A549 (cell line): Measurements from ENCODE around the gene KCTD1. TPM values are rescaled to one million over a fixed set of nuclear protein-coding genes. Genes with fewer than 3 reads are reported as not detected.

ENCODE experiments used
- ATAC-seq, 2 experiments: fragments of 200-7000 bp in 1 of 2; fragments of >200 bp in 1 of 2; cut with Nextera tagmentation in 1 of 2; cut with Tn5 transposase in 1 of 2; 3 replicates each; pipeline versions ENCODE4 v1.8.0 to v1.9.1; 2018 to 2020; ENCODE audit warnings: mild to moderate bottlenecking in 1 of 2, moderate library complexity in 1 of 2
- CTCF ChIA-PET: fragments of 300-600 bp; sonication (Branson Sonifier 250); formaldehyde crosslinking; extraction: SDS; loops from one replicate; lab custom pipeline; 2021; ENCODE audit warnings: antibody characterized with exemption, inconsistent platforms; lab: Yijun Ruan, JAX
- POLR2A ChIA-PET: fragments of 350-600 bp; formaldehyde crosslinking; extraction: SDS; loops from one replicate; lab custom pipeline; 2021; ENCODE audit warnings: antibody characterized with exemption, inconsistent platforms; lab: Yijun Ruan, JAX
- DNase-seq, 2 experiments: peaks; one replicate each; pipeline versions ENCODE4 v3.0.0 to v3.0.0-alpha.2; 2011 to 2016; ENCODE audit warnings: low read depth in 1 of 2, low spot score in 1 of 2
- FAIRE-seq: peaks from 2 replicates; lab custom pipeline; 2011; peaks lifted over from hg19 to GRCh38; lab: Jason Lieb, UNC
- H3K27ac ChIP-seq, 2 experiments: fragments of >200 bp; sonication (Bioruptor Twin); formaldehyde crosslinking; 3 replicates each; pipeline ENCODE4 v1.5.1; 2016 to 2017
- H3K4me1 ChIP-seq: fragments of >200 bp; sonication (Bioruptor Twin); formaldehyde crosslinking; 3 replicates; pipeline ENCODE4 v1.6.1; 2016
- H3K4me2 ChIP-seq: fragments of >200 bp; sonication (Bioruptor Twin); formaldehyde crosslinking; 3 replicates; pipeline ENCODE4 v1.6.1; 2016
- H3K4me3 ChIP-seq: fragments of >200 bp; sonication (Bioruptor Twin); formaldehyde crosslinking; 3 replicates; pipeline ENCODE4 v1.5.1; 2016
- H3K9me3 ChIP-seq: fragments of >200 bp; sonication (Bioruptor Twin); formaldehyde crosslinking; 3 replicates; pipeline ENCODE4 v1.6.1; 2016
- BHLHE40 ChIP-seq: IDR thresholded peaks from 2 replicates; pipeline ENCODE4 v1.6.1; 2012; ENCODE audit warnings: low read depth, low read length, inconsistent platforms
- CBX2 ChIP-seq: fragments of 200-600 bp; sonication (generic); IDR thresholded peaks from 2 replicates; pipeline ENCODE4 v1.6.1; 2016; ENCODE audit warnings: low read depth, mild to moderate bottlenecking, borderline replicate concordance
- CBX8 ChIP-seq: fragments of 200-600 bp; sonication (generic); IDR thresholded peaks from 2 replicates; pipeline ENCODE4 v1.6.1; 2016
- CHD4 ChIP-seq: fragments of 200-600 bp; sonication (generic); IDR thresholded peaks from 2 replicates; pipeline ENCODE4 v1.6.1; 2016; ENCODE audit warnings: antibody characterized with exemption, mild to moderate bottlenecking, borderline replicate concordance
- E2F6 ChIP-seq: IDR thresholded peaks from 2 replicates; pipeline ENCODE4 v1.6.1; 2012; ENCODE audit warnings: low read depth, borderline replicate concordance
- ELK1 ChIP-seq: fragments of 150-350 bp; IDR thresholded peaks from 2 replicates; pipeline ENCODE4 v1.6.1; 2014; ENCODE audit warnings: low read depth, mild to moderate bottlenecking, low read length
- EP300 ChIP-seq, 2 experiments: fragments of >200 bp; sonication (Bioruptor Twin); formaldehyde crosslinking; IDR thresholded peaks; 2 replicates in 1 of 2; 3 replicates in 1 of 2; pipeline ENCODE4 v1.6.1; 2016 to 2017
- ESRRA ChIP-seq: fragments of 150-350 bp; IDR thresholded peaks from 2 replicates; pipeline ENCODE4 v1.6.1; 2014; ENCODE audit warnings: mild to moderate bottlenecking, low read length, borderline replicate concordance
- FOSB ChIP-seq: fragments of 250-450 bp; sonication (Bioruptor Pico); IDR thresholded peaks from 2 replicates; pipeline ENCODE4 v1.5.0; 2020; ENCODE audit warnings: mild to moderate bottlenecking, moderate library complexity
- FOSL2 ChIP-seq, 2 experiments: fragments of 450-650 bp in 1 of 2; fragments of >200 bp in 1 of 2; sonication (Bioruptor Twin) in 1 of 2; formaldehyde crosslinking; IDR thresholded peaks; 2 replicates each; pipeline versions ENCODE4 v1.5.0 to v1.6.1; 2016 to 2020; ENCODE audit warnings: mild to moderate bottlenecking in 1 of 2, moderate library complexity in 1 of 2
- HEYL ChIP-seq: fragments of 250-450 bp; sonication (Bioruptor Pico); IDR thresholded peaks from 2 replicates; pipeline ENCODE4 v1.8.0; 2021; ENCODE audit warnings: mild to moderate bottlenecking, moderate library complexity
- HOXB13 ChIP-seq: fragments of 250-450 bp; sonication (Bioruptor Pico); IDR thresholded peaks from 2 replicates; pipeline ENCODE4 v1.5.0; 2020; ENCODE audit warnings: low read depth, mild to moderate bottlenecking, moderate library complexity
- JUN ChIP-seq, 2 experiments: fragments of >200 bp; sonication (Bioruptor Twin); formaldehyde crosslinking; IDR thresholded peaks; 2 replicates in 1 of 2; 3 replicates in 1 of 2; pipeline ENCODE4 v1.6.1; 2016 to 2017
- JUNB ChIP-seq: fragments of >200 bp; sonication (Bioruptor Twin); formaldehyde crosslinking; IDR thresholded peaks from 2 replicates; pipeline ENCODE4 v1.6.1; 2016
- MAFK ChIP-seq: fragments of 450-650 bp; IDR thresholded peaks from 2 replicates; pipeline ENCODE4 v1.6.1; 2014; ENCODE audit not compliant: partially characterized antibody
- NFE2L2 ChIP-seq: fragments of 150-350 bp; conservative IDR thresholded peaks from 2 replicates; pipeline ENCODE4 v1.6.1; 2014; ENCODE audit warnings: low read length
- POLR2AphosphoS2 ChIP-seq: conservative IDR thresholded peaks from 2 replicates; pipeline ENCODE4 v1.6.1; 2012; ENCODE audit warnings: low read length, improper control_type of control experiment, inconsistent platforms
- RFX5 ChIP-seq: fragments of 450-650 bp; IDR thresholded peaks from 2 replicates; pipeline ENCODE4 v1.7.1; 2014; ENCODE audit warnings: antibody characterized with exemption, mild to moderate bottlenecking, moderate library complexity
- RNF2 ChIP-seq: fragments of 200-600 bp; sonication (generic); IDR thresholded peaks from 2 replicates; pipeline ENCODE4 v1.6.1; 2016; ENCODE audit warnings: low read depth, mild to moderate bottlenecking, antibody characterized with exemption, moderate library complexity, borderline replicate concordance
- SREBF2 ChIP-seq: fragments of 450-650 bp; IDR thresholded peaks from 2 replicates; pipeline ENCODE4 v1.6.1; 2014; ENCODE audit warnings: mild to moderate bottlenecking, moderate library complexity
- TP53 ChIP-seq: fragments of 250-450 bp; sonication (Bioruptor Pico); IDR thresholded peaks from 2 replicates; pipeline ENCODE4 v1.5.0; 2021; ENCODE audit warnings: mild to moderate bottlenecking, moderate library complexity
- ZFP36 ChIP-seq: fragments of 450-650 bp; IDR thresholded peaks from 2 replicates; pipeline ENCODE4 v1.6.1; 2014; ENCODE audit warnings: borderline replicate concordance; ENCODE audit not compliant: partially characterized antibody
- ZNF302 ChIP-seq: fragments of 250-450 bp; sonication (Bioruptor Pico); IDR thresholded peaks from 2 replicates; pipeline ENCODE4 v1.9.0; 2021; ENCODE audit warnings: inconsistent platforms, mild to moderate bottlenecking, moderate library complexity
- ZSCAN20 ChIP-seq: fragments of 250-450 bp; sonication (Bioruptor Pico); IDR thresholded peaks from 2 replicates; pipeline ENCODE4 v1.8.0; 2022; ENCODE audit warnings: mild to moderate bottlenecking, moderate library complexity
- WGBS: methylation state at CpG from one replicate; pipeline ENCODE4 v1.1.6; 2017; ENCODE audit errors: missing lambda C conversion rate; 5-methylcytosine and 5-hydroxymethylcytosine counted together
- polyA plus RNA-seq, 4 experiments: library from polyadenylated mRNA; depleted of rRNA in 3 of 4; stranded (reverse); fragments of >200 nt; fragmentation: RNase III in 1 of 4; extraction: RNeasy Plus Mini Kit Qiagen cat#74134 plus additional on column Dnase treatment in 1 of 4; gene quantifications; 2 replicates in 3 of 4; 3 replicates in 1 of 4; pipeline ENCODE4 v1.2.3, GENCODE V29; 2011 to 2017
- TF ChIP-seq, protein P1 (sequence below): IDR thresholded peaks from 2 replicates; pipeline ENCODE4 v1.6.1; 2012

The KCTD1 gene
- polyA plus RNA-seq, 2 of the 4 experiments (the other 2 are of a cell fraction) = 26.1 to 32.1 TPM

DNA sequence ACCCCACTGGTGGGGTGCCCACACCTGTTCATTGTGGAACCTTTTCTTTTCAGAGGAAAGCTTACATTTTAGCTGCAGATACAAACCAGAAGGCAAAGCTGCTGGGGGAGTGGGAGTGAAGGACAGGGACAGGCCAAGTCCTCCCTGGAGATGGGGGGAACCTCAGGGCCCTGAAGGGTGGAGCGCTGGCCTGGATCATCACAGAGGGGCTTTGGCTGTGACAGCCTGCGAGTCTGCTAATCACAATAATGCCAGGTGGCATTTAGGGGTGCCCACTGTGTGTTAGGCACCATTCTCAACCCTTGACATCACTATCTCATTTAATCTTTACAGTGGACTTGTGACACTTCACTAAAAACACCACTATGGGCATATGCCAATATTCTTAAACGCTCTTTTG lies 27.4 kb downstream of the KCTD1 start:
- 95% methylated on average over 3 of the region's 3 CpGs for WGBS
- ATAC-seq (no peak), FAIRE-seq (no peak), DNase-seq (no peak)
- Histone ChIP-seq H3K27ac (peak overlapping the region in 1 of 2 experiments; percentile 39; a peak in 2 of 6 replicates), H3K4me1 (peaks cover 40% of the 10 kb centered on the region), H3K4me3 (no peak overlapping the region), H3K4me2 (no peak overlapping the region), H3K9me3 (no peaks in the 10 kb centered on the region)
- ChIA-PET POLR2A (interaction anchor here (1.1 kb wide), 1 partner anchor 27 kb away, joined by 3 read pairs; no protein-coding TSS in a partner anchor), CTCF (interaction anchor here (1.3 to 1.5 kb wide), 2 partner anchors 11 to 116 kb away, joined by 3 to 5 read pairs; no protein-coding TSS in a partner anchor)
- TF ChIP-seq ESRRA (no peak), JUNB (no peak), FOSB (no peak), FOSL2 (IDR thresholded peaks at IDR 0.05) (no peak), FOSL2 (CRISPR knock-in tag; IDR thresholded peaks at IDR 0.05) (no peak), CHD4 (no peak), CBX2 (no peak), SREBF2 (no peak)

DNA sequence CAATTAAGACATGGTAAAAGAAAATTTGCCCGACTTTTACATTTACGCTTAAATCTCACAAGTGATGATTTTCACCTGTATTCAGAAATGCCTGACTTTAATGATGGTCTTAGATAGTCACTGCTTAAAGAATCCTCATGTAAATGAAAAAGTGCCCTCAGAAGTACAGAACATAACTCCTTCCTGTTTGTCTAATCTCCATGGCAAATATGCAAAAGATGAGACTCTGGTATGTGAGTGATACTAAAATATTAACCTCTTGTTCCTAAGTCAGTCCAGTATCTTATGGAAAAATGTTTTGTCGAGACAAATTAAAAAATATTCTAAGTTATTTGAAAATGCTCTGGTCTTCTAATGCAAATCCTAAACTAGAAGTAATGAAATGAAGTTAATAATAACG lies 29.2 kb downstream of the KCTD1 start:
- FAIRE-seq (no peak), ATAC-seq (no peak), DNase-seq (no peak)
- ChIA-PET POLR2A (no interaction called here), CTCF (interaction anchor here (0.6 to 1.1 kb wide), 2 partner anchors 14 to 40 kb away, joined by 3 read pairs; no protein-coding TSS in a partner anchor)
- H3K4me1 ChIP-seq = peaks cover 50% of the 10 kb centered on the region
- no peak for TF ChIP-seq FOSB
- TF ChIP-seq HOXB13 (CRISPR knock-in tag) = no peak
- no peak for TF ChIP-seq JUN (IDR thresholded peaks at IDR 0.05)
- no peak overlapping the region for H3K4me3 ChIP-seq
- no peak overlapping the region for H3K4me2 ChIP-seq
- 90% methylated on average over 4 of the region's 4 CpGs for WGBS
- no peaks in the 10 kb centered on the region for H3K9me3 ChIP-seq
- no peak overlapping the region for H3K27ac ChIP-seq

DNA sequence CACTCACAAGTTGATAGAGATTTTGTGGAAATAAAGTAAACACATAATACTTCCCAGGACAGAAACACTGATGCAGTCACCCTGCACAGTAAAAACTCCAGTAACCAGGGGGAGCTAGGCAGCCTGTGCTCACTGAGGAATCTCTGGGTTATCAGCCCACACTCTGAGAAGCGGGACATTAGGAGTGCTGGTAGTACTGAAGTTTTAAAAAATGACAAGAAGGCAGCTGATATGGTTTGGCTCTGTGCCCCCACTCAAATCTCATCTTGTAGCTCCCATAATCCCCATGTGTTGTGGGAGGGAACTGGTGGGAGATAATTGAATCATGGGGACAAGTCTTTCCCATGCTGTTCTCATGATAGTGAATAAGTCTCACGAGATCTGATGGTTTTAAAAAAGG lies 31.4 kb downstream of the KCTD1 start:
- Histone ChIP-seq H3K4me2 (peak overlapping the region; percentile 13; the same call in 1 of the 3 replicates), H3K27ac (peak overlapping the region in 1 of 2 experiments; percentile 80; a peak in 2 of 6 replicates), H3K4me1 (peaks cover 69% of the 10 kb centered on the region), H3K4me3 (no peak overlapping the region), H3K9me3 (no peaks in the 10 kb centered on the region)
- 94% methylated on average over 2 of the region's 2 CpGs for WGBS
- FAIRE-seq = no peak
- ATAC-seq = 0 out of 6 replicates have a peak, but pooled peaks of 1 of the 2 experiments have one; percentile 43
- TF ChIP-seq ZFP36 (no peak), ZNF302 (CRISPR knock-in tag) (no peak), E2F6 (no peak), RNF2 (no peak), RFX5 (no peak), MAFK (no peak), POLR2AphosphoS2 (no peak), CBX8 (no peak), HEYL (CRISPR knock-in tag) (no peak), EP300 (IDR thresholded peaks at IDR 0.05) (no peak), BHLHE40 (no peak), ZSCAN20 (CRISPR knock-in tag) (no peak), ELK1 (no peak), TP53 (no peak), NFE2L2 (no peak)
- TF ChIP-seq, protein P1, sequence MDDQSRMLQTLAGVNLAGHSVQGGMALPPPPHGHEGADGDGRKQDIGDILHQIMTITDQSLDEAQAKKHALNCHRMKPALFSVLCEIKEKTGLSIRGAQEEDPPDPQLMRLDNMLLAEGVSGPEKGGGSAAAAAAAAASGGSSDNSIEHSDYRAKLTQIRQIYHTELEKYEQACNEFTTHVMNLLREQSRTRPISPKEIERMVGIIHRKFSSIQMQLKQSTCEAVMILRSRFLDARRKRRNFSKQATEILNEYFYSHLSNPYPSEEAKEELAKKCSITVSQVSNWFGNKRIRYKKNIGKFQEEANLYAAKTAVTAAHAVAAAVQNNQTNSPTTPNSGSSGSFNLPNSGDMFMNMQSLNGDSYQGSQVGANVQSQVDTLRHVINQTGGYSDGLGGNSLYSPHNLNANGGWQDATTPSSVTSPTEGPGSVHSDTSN = no peak
- no peak for DNase-seq
- CTCF ChIA-PET = interaction anchor here (1.0 to 2.1 kb wide), 3 partner anchors 10 to 133 kb away, joined by 3 to 8 read pairs (median 6); partner anchors contain the start of gene KCTD1
- POLR2A ChIA-PET = no interaction called here
